ENCODE measurements around the gene RUSC1.

DNA sequence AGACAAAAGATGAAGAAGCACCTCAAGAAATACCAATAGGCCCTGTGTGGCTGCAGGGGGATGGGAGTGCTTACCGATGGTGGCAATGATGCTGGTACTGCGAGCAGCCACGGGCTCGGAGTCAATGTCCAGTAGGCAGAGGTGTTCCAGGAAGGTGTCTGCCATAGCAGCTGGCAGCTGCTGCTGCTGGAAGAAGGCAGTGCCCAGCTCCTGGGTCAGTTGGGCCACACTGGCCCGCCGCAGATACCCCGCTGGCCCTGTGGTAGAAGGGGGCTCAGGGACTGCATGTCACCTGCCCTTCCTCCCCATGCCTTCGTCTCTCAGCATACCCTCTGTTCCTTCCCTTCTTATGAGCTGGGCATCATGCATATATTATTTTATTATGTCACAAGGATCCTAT, 20.7 kb upstream of the RUSC1 start:
- TF ChIP-seq, protein P1, sequence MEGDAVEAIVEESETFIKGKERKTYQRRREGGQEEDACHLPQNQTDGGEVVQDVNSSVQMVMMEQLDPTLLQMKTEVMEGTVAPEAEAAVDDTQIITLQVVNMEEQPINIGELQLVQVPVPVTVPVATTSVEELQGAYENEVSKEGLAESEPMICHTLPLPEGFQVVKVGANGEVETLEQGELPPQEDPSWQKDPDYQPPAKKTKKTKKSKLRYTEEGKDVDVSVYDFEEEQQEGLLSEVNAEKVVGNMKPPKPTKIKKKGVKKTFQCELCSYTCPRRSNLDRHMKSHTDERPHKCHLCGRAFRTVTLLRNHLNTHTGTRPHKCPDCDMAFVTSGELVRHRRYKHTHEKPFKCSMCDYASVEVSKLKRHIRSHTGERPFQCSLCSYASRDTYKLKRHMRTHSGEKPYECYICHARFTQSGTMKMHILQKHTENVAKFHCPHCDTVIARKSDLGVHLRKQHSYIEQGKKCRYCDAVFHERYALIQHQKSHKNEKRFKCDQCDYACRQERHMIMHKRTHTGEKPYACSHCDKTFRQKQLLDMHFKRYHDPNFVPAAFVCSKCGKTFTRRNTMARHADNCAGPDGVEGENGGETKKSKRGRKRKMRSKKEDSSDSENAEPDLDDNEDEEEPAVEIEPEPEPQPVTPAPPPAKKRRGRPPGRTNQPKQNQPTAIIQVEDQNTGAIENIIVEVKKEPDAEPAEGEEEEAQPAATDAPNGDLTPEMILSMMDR (IDR thresholded peaks at IDR 0.05): no peak
- no peak for TF ChIP-seq POLR2A (IDR thresholded peaks at IDR 0.05)
